ENCODE measurements around the gene IMP4. TPM values are rescaled to one million over a fixed set of nuclear protein-coding genes. Genes with fewer than 3 reads are reported as not detected.

IMP4 gene
- total and polyA plus RNA-seq, 2 of the 8 experiments (the other 6 are each of a cell fraction or from before 2014, with no cell fraction given) = 96.8 to 194 TPM

- no peak for TF ChIP-seq USF2 (IDR thresholded peaks at IDR 0.05; ENCODE audit: low read length)
- no peak for TF ChIP-seq RAD21 (IDR thresholded peaks at IDR 0.05 in 1 of 2, conservative IDR thresholded peaks at IDR 0.05 in 1 of 2; ENCODE audit: low read depth in 2 of 2, low read length in 2 of 2)
Observed at GRCh38 chr2:130303169-130303568, 39.5 kb upstream of the IMP4 start (continued).

Data from H1 (cell line).